Epidermal melanocyte (primary cell): ENCODE results near the gene SLC52A1.

Experiments
- DNase-seq: peaks from one replicate; pipeline ENCODE4 v3.0.0; 2011; ENCODE audit warnings: low spot score; ENCODE audit not compliant: insufficient read length

The SLC52A1 gene

GRCh38 chr17:4987767-4988567 lies 47.3 kb downstream of the SLC52A1 start:
- DNase-seq: no peak

- DNase-seq: peak; percentile 85
Measured at GRCh38 chr17:4986951-4987766, 48.1 kb downstream of the SLC52A1 start, which contains the start of gene CAMTA2. TSS of gene CAMTA2 (minus strand) at chr17:4987675. CDS start at chr17:4986222, 1,453 bp downstream.

- no peak for DNase-seq
Measured at GRCh38 chr17:4986403-4986802, 48.8 kb downstream of the SLC52A1 start.
